Smooth muscle cell (in vitro differentiated cells): Measurements from ENCODE around the gene RHEX. TPM values are rescaled to one million over a fixed set of nuclear protein-coding genes. Genes with fewer than 3 reads are reported as not detected.

Source experiments
- DNase-seq: peaks from one replicate; lab custom pipeline; 2025; ENCODE audit not compliant: unreplicated experiment; lab: John Stamatoyannopoulos, UW
- H2AFZ ChIP-seq: fragments of 200-600 bp; sonication (generic); 2 replicates; pipeline ENCODE4 v1.6.0; 2016; ENCODE audit warnings: antibody characterized with exemption, low read depth, mild to moderate bottlenecking
- H3F3A ChIP-seq: fragments of 200-600 bp; sonication (generic); 2 replicates; pipeline ENCODE4 v1.6.0; 2017; ENCODE audit warnings: antibody characterized with exemption, low read depth
- H3K27ac ChIP-seq: fragments of 200-600 bp; sonication (generic); 2 replicates; pipeline ENCODE4 v1.5.1; 2016; ENCODE audit warnings: low read depth, mild to moderate bottlenecking
- H3K27me3 ChIP-seq: fragments of 200-600 bp; sonication (generic); 2 replicates; pipeline ENCODE4 v1.6.1; 2016; ENCODE audit warnings: low read depth, mild to moderate bottlenecking
- H3K36me3 ChIP-seq: fragments of 200-600 bp; sonication (generic); 2 replicates; pipeline ENCODE4 v1.5.1; 2016; ENCODE audit warnings: low read depth
- H3K4me1 ChIP-seq: fragments of 200-600 bp; sonication (generic); 2 replicates; pipeline ENCODE4 v1.5.1; 2016; ENCODE audit warnings: low read depth
- H3K4me2 ChIP-seq: fragments of 200-600 bp; sonication (generic); 2 replicates; pipeline ENCODE4 v1.6.0; 2016; ENCODE audit warnings: mild to moderate bottlenecking
- H3K4me3 ChIP-seq: fragments of 200-600 bp; sonication (generic); 2 replicates; pipeline ENCODE4 v1.5.1; 2016; ENCODE audit warnings: mild to moderate bottlenecking
- H3K79me2 ChIP-seq: fragments of 200-600 bp; sonication (generic); 2 replicates; pipeline ENCODE4 v1.6.0; 2016; ENCODE audit warnings: low read depth, mild to moderate bottlenecking
- H3K9ac ChIP-seq: fragments of 200-600 bp; sonication (generic); 2 replicates; pipeline ENCODE4 v1.6.0; 2016; ENCODE audit warnings: low read depth
- H3K9me3 ChIP-seq: fragments of 200-600 bp; sonication (generic); replicated peaks from 2 replicates; pipeline ENCODE4 v1.5.1; 2016; ENCODE audit warnings: low read depth
- H4K20me1 ChIP-seq: fragments of 200-600 bp; sonication (generic); 2 replicates; pipeline ENCODE4 v1.6.0; 2016; ENCODE audit warnings: low read depth
- CTCF ChIP-seq: fragments of 200-600 bp; sonication (generic); IDR thresholded peaks from 2 replicates; pipeline ENCODE4 v1.5.1; 2017; ENCODE audit warnings: borderline replicate concordance, mild to moderate bottlenecking, antibody characterized with exemption; ENCODE audit not compliant: insufficient read depth, poor library complexity, severe bottlenecking
- WGBS: methylation state at CpG from one replicate; pipeline ENCODE4 v1.1.7; 2016; ENCODE audit warnings: low lambda C conversion rate; 5-methylcytosine and 5-hydroxymethylcytosine counted together
- polyA plus RNA-seq: library from polyadenylated mRNA; unstranded; fragments of >200 nt; fragmentation: Nextera tagmentation; extraction: Ambion mirVana; gene quantifications from 2 replicates; pipeline ENCODE4 v1.2.1, GENCODE V29; 2016
- total RNA-seq: library from RNA; depleted of rRNA; stranded (reverse); fragments of >200 nt; gene quantifications from 2 replicates; pipeline ENCODE4 v1.2.3, GENCODE V29; 2014

Gene RHEX
- total and polyA plus RNA-seq, 2 experiments from 2014 or later = not detected

GRCh38 chr1:206015071-206015470, 37.9 kb upstream of the RHEX start:
- no peak for DNase-seq
- Histone ChIP-seq H3F3A (no peaks in the 10 kb centered on the region), H2AFZ (no peak overlapping the region), H4K20me1 (no peaks in the 10 kb centered on the region), H3K36me3 (no peaks in the 10 kb centered on the region), H3K27me3 (no peaks in the 10 kb centered on the region), H3K79me2 (no peaks in the 10 kb centered on the region), H3K4me3 (no peak overlapping the region), H3K4me2 (no peak overlapping the region), H3K9me3 (no peaks in the 10 kb centered on the region), H3K27ac (no peak overlapping the region), H3K9ac (no peak overlapping the region), H3K4me1 (no peaks in the 10 kb centered on the region)
- 81% methylated on average over 1 of the region's 1 CpG for WGBS
- no peak for TF ChIP-seq CTCF

DNA sequence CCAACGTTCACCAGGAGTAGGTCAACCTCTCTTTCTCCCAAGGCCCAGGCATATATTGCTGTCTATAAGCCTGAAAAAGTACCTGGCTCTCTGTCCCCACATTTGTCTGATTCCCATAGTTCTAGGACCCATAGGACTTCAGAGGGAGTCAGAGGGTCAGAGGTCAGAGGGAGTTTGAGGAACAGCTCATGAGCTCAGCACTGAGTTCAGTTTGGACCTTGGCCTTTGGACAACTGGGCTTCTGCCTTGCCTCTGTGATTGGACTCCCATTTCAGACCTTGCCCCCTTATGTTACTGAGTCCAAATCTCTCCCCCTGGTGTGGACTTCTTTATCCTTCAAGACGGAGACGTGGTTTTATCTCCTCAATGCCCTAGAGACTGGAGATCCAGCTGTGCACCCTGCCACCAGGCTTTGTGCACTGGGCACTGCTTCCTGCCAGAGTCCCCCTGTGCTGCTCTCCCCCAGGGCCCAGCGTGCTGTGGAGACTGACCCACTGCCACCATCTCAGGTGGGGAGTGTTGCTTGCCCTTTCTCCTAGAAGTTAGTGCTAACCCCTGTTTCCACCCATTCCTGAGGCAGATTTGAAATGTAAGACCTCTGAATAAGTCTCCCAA, 32.5 kb upstream of the RHEX start:
- Histone ChIP-seq H3K9ac (no peak overlapping the region), H3K4me2 (no peak overlapping the region), H3K79me2 (no peaks in the 10 kb centered on the region), H3K27ac (no peak overlapping the region), H3K9me3 (no peaks in the 10 kb centered on the region), H3K27me3 (no peaks in the 10 kb centered on the region), H2AFZ (no peak overlapping the region), H3K4me1 (no peaks in the 10 kb centered on the region), H3F3A (no peaks in the 10 kb centered on the region), H3K36me3 (no peaks in the 10 kb centered on the region), H4K20me1 (no peaks in the 10 kb centered on the region), H3K4me3 (no peak overlapping the region)
- DNase-seq = no peak
- no peak for TF ChIP-seq CTCF
- WGBS = 89% methylated on average over 4 of the region's 4 CpGs

GRCh38 chr1:206021008-206021625, 31.9 kb upstream of the RHEX start:
- Histone ChIP-seq H3K27me3 (no peaks in the 10 kb centered on the region), H3K27ac (no peak overlapping the region), H3K9me3 (no peaks in the 10 kb centered on the region), H3K79me2 (no peaks in the 10 kb centered on the region), H3K4me3 (no peak overlapping the region), H3F3A (no peaks in the 10 kb centered on the region), H3K9ac (no peak overlapping the region), H3K4me1 (no peaks in the 10 kb centered on the region), H3K36me3 (no peaks in the 10 kb centered on the region), H4K20me1 (no peaks in the 10 kb centered on the region), H3K4me2 (no peak overlapping the region), H2AFZ (no peak overlapping the region)
- DNase-seq = no peak
- 95% methylated on average over 9 of the region's 9 CpGs for WGBS
- TF ChIP-seq CTCF = no peak
